GOT3 (cell line): ENCODE results near the gene CBX4.

Experiments
- DNase-seq: peaks from one replicate; lab custom pipeline; 2025; ENCODE audit warnings: mixed read lengths; lab: John Stamatoyannopoulos, UW

Gene CBX4

GRCh38 chr17:79811868-79812352 lies 27.3 kb downstream of the CBX4 start:
- no peak for DNase-seq

DNA sequence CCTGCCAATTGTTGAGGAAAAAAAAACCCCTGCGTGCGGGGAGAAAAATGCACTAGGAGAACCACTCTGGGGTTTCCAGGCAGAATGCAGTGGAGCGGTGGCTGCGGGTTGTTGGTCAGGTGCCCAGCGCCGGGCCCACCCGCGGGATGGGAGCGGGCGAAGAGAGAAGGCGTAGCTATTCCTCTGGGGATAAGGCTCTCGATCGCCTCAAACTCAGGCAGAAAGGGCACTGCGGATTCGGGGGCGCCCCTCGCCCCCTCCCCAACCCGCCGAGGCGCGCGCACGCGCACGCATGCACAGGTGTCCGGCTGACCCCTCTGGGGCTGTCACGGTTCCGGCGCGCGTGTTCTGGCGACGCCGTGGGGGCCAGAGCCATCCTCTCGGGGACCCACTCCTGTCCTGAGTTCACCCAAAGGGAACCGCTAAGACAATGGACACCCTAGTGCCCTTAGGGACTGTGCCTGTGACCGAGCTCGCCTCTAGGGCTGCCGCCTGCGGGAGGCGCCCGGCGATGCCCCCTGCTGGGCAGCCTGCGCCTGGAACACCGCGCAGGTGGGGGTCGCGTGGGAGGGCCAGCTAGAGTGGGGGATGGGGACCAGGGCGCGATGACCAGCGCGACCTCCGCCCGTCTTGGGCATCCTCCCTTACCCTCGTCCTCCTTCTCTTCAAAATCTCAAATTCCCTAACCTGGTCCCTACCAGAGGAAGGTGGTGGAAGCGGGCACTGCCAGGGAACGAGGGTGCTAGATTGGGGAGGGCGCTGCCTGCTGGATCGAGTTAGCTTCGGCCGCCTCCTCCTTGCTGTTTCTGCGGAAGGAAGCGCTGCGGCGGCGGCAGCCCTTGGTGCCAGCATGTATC lies 28.0 kb downstream of the CBX4 start:
- DNase-seq: no peak

GRCh38 chr17:79810130-79811010 lies 28.9 kb downstream of the CBX4 start:
- DNase-seq: no peak

DNA sequence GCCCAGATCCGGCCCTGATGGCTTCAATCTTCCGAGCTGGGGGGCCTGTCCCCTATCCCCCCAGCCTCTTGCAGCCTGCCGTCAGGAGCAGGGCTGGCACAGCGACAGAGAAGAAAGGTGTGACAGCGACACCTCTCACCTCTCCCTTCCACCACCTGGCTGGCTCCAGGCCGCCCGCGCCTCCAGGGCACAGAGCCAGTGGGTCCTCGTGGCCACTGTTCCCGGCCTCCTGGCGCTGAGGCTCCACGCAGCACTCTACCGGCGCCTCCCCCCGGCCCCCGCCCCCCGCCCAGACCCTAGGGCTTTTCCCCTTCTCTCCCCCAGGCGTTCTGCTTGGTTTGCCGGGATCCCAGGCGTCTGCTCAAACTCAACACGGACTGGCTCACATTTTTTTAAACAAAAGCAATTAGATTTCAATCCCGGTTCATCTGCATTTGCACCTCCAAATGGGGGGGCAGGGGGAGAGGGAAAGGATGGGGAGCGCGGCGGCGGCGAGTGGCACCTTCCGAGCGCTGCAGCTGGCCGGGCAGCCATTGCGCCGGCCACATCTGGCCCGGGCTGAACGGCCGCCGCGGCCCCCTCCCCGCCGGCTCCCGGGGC lies 29.6 kb downstream of the CBX4 start:
- no peak for DNase-seq

DNA sequence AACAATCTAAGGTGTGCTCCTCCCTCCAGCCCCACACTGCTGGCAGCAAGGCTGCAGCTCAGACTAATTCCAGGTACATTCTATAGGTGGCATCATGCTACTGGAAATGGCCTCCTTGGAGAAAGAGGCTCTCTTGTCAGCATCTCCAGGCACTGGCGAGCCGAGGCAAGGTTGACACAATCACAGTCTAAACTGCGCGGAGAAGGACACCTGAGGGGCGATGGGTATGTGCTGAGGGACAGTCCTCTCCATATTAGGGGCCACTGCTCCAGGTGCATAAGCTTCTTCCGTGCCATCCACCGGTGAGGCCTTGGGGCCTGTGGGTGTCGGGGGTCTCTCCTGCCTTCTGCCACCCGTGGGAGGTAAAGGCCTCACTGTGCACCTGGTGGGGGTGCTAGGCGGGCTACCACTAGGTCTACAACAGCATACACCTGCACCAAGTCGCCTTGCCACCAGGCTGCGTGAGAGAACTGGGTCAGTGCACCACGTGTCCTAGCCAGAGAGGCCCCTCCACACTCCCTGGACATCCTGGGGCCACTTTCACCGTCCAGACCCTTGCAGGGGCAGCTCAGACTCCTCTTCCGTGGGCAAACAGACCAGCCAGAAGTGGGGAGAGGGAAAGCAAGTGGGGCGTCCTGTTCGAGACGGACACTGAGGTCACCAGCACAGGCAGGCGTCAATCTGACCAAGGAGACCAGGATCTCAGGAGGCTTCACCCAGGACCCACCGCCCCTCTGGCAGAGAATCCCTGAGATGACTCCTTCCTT lies 30.3 kb downstream of the CBX4 start:
- DNase-seq: no peak

DNA sequence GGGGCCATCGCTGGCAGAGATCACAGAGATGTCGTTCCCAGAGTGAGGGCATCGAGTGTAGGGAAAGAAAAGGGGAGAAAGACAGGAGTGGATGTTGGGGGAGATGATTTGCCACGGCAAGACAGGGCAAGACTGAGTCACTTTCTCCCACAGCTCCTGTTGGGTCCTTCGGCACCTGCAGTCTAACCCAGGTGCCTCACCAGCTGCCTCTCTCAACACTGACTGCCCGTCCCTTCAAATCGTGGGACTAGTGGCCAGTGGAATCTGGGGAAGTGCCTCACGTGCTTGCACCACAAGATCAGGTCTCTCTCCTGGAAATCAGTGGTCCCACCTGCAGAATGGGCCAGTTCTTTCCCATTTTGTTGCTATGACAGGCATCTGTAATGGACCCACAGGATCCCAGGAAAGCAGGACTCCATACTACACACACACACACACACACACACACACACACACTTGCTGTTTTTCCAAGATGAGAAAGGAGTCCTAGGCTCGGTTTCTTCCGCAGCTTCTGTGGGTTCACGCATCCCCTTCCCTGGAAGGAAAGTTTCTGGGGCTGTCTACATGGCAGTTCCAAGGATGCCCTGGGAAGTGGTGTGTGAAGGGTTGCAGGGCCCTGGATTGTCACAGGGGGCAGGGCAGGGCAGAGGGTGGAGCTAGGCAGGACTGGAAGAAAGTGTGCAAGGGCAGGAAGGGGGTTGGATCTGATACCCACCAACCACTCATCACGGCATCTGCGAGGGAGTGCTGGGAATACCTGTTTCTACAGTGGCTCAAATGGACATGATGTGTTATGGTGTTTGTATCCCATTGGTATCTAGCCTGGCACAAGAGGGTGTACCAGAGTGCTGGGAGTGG lies 32.1 kb downstream of the CBX4 start:
- no peak for DNase-seq

- DNase-seq: no peak
These were observed 32.8 kb downstream of the CBX4 start for GRCh38 chr17:79806446-79806760.

- DNase-seq: no peak
These were observed 34.2 kb downstream of the CBX4 start for GRCh38 chr17:79804856-79805696.

DNA sequence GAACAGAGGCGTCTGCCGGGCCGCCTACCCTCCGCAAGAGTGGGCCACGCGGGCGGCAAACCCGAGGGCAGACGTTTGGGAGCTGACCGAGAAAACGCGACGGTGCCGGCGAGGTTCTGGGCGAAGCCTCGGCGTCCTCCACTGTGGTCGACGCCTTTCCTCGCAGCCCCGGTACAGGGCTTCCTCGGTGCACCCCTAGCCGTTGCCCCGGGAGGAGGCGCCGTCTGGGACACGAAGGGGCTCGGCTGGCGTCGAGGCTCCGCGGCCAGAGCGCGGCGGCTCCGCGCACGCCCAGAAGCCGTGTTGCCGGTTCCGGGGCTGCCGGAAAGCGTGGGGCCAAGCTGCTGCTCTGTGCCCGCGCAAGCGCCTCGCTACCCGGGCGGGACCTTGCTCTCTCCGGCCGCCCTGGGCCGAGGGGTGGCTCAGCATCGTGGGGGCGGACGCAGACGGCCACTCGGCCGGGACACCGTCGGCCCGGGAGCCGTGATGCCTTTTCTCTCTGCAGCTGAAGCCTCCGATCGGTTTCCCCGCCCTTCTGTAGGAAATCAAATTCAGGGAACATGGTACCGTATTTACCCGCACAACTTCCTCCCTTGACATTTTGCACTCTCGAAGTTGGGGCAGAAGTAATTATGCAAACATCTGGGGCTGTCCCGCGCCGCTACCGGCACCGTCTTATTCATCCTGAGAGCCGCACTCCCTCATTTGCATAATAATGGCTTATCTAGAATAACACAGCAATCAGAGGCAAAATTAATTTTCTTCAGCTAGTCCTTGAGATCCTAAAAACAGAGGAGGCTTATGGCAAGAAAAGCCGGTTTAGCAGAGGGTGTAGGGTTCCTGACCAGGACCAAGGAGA lies 35.0 kb downstream of the CBX4 start:
- DNase-seq: no peak

DNA sequence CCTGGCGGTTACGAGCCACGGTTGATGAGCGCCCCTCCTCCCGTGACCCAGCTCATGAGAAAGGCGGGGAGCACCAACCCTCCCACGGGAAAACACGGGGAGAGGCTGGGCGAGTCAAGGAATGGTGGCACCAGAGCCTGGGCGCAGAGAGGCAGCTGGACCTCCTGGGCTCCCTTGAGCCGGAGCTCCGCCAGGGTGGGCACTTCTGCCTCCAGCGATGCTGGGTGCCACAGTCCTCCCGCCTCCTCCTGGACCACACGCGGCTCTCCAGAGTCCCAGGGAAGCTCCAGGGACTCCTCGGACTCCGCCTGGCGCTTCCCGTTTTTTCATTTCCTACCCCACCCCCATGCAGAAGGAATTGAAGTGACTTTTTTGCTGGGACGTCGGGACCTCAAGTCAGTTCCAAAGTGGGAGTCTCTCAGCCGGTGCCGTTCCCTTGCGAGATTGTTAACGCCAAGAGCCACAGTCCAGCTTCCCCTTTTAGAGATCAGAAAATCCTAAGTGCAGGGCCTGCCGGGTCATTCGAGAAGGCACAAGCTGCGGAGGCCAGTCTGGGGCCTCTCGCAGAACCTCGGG lies 35.7 kb downstream of the CBX4 start:
- no peak for DNase-seq

DNA sequence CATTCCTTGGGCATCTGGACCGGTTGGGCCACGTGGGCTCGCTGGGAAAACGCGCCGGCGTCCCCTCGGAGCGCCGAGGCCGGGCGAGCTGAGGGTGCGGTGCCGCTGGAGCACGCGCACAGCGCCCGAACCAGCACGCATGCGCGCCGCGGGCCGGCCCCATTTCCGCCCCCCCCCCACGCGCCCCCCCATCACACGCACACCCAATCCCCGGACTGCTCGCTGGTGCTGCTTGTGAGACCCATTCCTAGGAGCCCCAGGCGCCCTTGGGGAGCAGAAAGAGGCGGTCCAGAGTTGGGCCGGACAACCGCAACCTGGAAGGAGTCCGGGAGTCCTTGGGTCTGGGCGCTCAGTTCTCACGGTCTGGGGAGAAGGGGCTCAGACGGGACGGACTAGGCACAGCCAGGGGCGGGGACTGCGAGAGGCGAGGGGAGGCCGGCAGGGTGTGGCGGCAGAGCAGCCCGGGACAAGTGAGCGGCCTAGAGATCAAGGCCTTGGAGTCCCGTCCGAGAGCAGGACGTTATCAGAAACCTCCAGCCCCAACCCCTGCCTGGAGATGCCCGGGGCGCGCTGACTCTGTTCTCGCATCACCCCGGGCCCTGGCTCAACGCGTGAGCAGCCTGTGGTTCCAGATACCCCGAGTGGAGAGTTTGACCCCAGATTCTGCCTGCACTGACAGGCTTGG lies 36.4 kb downstream of the CBX4 start:
- DNase-seq: no peak

DNA sequence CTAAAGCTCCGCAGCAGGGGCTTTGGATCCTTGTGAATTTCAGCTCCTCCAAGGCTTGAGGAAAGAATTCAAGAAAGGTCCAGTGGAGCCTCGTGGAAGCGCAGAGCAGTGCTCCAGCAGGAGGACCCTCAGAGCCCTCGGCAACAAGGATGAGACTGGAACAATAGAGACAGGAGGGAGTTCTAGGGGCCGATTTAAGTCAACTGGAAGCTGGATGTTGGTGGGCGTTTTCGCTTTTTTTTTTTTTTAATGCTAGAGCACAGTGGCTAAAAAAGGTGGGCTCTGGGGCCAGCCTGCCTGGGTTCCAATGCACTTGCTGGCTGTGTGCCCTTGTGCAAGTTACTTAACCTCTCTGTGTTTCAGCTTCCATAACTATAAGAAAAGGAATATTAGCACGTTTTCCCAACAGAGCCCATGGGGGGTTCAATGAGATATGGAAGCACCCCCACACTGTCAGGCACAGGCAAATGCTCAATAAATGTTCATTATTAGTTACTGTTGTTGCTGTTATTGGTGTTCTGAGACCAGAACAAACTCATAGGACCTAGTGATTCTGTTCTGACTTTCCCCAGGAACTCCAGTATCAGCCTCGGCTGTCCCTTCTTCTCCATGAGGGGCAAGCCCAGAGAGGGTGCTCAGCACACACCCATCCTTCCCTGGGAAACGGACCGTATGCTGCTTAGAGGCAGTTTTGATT lies 37.1 kb downstream of the CBX4 start:
- DNase-seq: no peak

DNA sequence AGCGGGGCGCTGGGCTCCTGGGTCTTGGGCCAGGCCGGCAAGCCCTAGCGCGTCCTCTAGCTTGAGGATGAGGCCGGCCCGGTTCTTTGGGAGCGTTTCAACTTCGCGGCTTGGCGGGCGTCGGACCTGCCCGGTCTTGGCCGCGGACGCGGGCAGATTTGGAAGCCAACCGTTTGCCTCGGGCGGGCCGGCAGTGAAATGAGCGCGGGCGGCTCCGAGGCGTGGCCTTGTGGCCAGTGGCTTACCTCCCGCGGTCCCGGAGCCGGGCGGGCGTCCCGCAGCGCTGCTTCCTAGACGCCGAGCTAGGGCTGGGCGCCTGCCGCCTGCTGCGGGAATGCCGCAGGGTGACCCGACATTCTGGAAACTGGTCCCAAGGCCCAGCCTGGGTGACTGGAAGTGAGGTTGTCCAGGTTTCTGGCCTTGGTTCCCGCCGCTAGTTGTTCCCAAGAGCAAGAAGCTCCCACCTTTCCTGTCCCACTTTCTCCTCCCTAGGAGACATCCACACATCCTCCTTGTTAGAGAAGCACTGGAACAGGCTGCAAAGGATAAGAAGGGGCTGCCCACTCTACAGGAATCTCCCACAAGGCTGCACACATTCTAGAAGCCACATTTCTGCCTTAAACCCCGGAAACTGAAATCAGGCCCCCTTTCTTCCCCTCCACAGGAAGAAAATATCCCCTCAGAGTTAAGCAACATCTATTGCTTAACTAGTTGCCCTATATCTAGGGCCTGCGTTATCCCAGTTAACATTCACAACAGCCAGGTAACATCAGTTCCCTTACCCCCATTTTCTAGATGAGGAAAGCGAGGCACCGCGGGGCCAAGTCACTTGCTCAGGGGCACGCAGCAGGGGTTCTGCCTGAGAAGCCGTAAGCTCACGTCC lies 37.8 kb downstream of the CBX4 start:
- no peak for DNase-seq

- no peak for DNase-seq
These were observed 38.7 kb downstream of the CBX4 start for GRCh38 chr17:79800325-79801155.

DNA sequence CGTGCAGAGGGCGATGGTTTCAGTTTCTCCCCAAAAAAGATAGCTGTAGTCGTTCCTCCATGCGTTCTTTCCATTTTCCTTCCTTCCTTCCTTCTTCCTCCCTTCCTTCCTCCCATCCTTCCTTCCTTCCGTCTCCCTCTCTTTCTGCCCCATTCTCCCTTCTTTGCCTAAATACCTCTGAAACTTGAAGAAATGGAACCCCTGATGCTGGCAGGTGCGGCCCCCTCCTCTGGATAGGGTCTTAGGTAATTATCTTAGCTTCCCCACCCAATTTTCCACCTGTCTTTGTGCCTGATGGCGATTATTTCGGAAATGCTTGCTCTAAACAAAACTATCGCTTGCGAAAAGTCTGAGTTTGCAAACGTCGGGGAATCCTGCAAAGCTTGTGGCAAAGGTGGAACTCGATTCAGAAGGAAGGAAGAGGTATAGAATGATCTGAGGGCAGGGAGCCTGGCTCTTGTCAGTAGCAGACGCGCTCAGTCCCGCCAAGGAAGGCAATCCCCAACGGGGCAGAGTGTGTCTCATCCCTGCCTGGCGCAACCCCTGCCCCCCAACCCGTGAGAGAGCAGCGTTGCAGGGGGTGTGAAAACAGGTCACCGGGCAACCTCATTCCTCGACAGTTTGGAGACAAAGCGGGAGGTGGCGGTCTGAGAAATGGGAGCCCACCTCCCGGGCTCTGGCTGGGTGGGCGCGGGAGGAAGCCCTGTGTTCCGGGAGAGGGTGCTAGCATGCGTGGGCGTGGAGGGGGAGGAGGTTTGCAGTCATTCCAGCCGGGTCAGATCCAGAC lies 39.5 kb downstream of the CBX4 start:
- no peak for DNase-seq
